Esophagus mucosa (tissue), 1 donor: ENCODE data around the gene CDK11A. TPM values are rescaled to one million over a fixed set of nuclear protein-coding genes. Genes with fewer than 3 reads are reported as not detected.
"Not testable (repeated sequence)": the region's sequence is repeated elsewhere in the genome, so short reads cannot be mapped to it uniquely, and the experiment has no call there.

ENCODE experiments used
- ATAC-seq: fragments of 200-7000 bp; cut with Tn5 transposase; one replicate; pipeline ENCODE4 v1.9.1; 2020
- total RNA-seq: library from RNA; stranded (reverse); gene quantifications from one replicate; pipeline ENCODE4 v1.2.4, GENCODE V29; 2023
- donor health status: DM: yes; HTN: yes; CAD: no.

The CDK11A gene
- total RNA-seq, 1 donor from 2014 or later, result 15.7 TPM

DNA sequence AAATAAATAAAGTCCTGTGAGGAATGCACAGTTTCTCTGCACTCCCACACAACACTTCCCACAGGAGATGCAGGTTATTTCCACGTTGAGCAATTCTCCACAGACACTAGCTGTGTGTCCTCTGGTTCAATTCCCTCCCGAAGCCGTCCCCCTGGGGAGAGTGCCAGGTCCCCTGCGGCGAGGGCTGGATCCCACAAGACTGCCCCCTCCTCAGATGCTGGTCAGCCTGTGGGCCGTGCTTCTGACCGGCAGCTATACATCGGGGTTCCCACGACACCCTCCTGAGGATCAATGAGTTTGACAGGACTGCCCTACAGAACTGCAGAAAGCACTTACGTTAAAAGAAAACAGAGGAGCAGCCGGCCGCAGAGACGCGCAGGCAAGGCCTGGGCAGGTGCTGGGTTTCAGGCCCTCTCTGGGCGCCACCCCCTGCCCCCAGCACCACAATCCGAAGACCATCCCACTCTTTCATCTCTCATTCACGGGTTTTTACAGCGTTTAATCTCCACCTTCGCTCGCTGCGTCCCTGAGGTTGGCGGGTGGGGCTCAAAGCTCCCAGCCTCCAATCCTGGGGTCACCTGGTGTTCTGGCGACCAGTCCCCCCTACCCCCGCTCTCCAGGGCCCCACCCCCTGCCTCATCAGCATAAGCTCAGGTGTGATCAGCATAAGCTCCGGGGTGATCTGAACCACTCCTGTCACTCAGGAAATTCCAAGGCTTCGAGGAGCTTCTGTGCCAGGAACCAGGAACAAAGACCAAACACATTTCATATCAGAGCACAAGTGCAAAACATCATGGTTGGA, 40.9 kb downstream of the CDK11A start:
- ATAC-seq, result no peak

DNA sequence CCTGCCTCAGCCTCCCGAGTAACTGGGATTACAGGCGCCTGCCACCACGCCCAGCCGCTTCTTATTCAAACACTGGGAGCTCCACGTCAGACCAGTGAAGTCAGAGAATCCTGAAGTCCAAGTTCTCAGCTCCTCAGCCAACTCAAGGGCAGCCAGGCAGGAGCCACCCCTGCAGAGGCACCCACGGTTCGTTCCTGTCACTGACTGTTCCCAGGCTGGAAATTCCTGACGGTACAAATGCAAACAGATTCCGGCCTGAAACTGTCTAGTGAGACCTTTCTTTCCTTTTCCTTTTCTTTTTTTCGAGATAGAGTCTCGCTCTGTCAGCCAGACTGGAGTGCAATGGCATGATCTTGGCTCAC, 43.3 kb downstream of the CDK11A start:
- ATAC-seq, result no peak

GRCh38 chr1:1680031-1680911, 43.9 kb downstream of the CDK11A start:
- peak; percentile 14 for ATAC-seq

GRCh38 chr1:1678581-1679380, 45.4 kb downstream of the CDK11A start:
- ATAC-seq, result peak; percentile 61

DNA sequence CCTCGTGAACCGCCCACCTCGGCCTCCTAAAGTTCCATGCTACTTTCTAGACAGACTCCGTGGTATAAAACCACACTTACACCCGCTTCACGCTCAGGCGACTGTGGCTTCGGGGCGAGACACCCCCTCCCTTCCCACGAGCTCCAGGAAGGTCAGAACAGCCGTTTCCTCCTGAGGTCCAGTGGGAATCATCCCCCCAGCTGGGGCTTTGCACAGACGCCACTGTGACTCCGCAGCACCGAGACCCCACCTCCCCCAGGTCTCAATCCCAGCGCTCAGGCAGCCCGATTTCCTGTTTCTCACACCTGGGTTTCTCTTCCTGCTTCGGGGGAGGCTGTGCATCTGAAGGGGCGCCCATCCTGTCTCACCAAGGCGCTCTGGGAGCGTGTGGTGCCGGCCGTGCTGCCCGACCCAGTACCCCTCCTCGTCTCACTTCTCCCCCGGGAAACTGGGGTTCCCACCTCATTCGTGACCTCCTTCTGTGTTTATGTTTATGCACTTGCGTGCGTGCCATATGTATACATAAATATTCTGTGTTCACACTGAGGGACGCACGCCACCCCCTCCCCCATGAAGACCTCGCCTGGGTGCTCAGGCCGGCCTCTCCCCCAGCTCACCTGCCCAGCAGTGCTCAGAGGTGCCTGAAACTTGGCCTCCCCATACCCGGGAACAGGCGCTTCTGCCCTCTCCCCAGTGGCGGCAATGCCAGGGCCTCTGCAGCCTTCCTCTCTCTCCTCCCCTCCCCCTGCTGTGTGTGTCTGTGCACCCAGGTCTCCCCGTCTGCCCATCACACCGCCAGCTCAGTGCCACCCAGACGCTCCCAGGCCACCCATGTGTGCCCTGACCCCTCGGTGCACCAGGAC, 46.2 kb downstream of the CDK11A start:
- ATAC-seq, result peak; percentile 6

GRCh38 chr1:1676087-1676486, 48.1 kb downstream of the CDK11A start:
- ATAC-seq, result not testable (repeated sequence)

GRCh38 chr1:1675218-1675617, 48.9 kb downstream of the CDK11A start:
- not testable (repeated sequence) for ATAC-seq

DNA sequence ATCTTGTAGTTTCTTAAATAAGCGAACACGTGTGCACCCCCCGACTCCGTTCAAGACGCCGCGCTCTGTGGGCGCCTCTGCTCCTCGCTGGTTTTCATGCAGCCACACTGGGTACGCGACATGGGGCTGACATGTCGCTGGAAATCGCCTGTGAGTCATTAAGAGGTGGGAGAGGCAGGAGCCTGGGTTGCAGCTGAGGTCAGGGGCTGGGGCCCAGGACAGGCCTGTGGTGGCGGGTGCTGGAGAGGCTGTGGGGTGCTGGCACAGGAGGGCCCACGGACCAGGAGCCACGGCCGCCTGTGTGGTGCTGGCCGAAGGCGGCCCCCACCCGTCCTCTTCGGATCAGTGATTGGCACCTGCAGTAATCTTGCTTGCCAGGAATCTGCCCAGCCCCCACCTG, 49.4 kb downstream of the CDK11A start:
- ATAC-seq, result not testable (repeated sequence)

DNA sequence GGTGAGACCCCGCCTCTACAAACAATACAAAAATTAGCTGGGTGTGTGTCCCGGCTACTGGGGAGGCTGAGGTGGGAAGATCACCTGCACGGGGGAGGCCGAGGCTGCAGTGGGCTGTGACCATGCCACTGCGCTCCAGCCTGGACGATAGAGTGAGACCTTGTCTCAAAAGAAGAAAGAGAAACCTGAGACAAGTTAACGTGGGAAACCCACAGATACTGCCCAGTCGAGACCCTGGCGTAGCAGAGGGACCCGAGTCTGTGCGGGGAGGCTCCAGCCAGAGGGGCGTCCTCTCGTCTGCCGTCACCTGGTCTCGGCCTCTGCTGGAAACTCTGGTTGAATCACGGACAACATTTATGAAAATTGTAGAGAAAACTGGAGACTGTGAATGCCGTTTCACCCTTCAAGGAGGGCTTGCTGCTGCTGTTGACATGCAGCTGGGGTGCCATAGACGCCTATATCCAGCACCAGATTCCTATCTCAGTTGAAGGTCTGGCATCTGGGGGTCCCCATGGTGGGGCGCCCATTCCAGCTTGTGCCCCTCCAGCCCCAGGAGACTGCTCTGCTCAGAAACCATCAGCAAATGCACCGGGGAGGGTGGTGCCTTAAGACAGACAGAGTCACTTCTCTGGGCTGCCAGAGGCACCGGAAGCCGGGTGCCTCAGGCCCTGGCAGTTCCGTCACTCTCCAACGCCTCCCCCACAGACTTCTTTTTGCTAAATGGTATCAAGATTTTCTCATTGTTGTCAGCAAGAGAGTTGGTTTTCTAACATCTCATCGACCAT, 51.8 kb downstream of the CDK11A start:
- no peak for ATAC-seq

- ATAC-seq, result peak; percentile 10
These were observed 52.6 kb downstream of the CDK11A start for GRCh38 chr1:1671365-1672119.

DNA sequence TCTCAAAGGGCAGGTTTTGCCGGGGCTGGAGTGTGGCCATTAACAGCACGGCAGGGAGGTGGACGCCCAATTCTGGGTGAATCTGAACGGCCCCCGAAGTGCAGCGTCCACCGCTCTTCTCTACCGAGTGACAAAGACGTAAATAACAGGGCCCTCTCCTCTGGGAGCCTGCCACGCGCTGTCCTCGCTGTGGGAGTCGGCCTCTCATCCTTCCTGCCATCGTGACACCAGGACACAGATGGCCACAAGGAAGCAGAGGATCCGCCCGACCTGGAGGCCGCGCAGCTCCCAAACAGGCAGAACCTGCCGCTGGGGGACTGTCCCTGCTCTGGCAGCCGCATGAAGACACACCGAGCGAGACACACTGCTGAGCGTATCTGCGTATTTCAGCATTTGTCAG, 53.3 kb downstream of the CDK11A start:
- peak; percentile 80 for ATAC-seq

- ATAC-seq, result no peak
These were observed 54.4 kb downstream of the CDK11A start for GRCh38 chr1:1669468-1670440.

- ATAC-seq, result no peak
These were observed 57.6 kb downstream of the CDK11A start for GRCh38 chr1:1666526-1666925.

- ATAC-seq, result no peak
These were observed 58.3 kb downstream of the CDK11A start for GRCh38 chr1:1665815-1666251.

DNA sequence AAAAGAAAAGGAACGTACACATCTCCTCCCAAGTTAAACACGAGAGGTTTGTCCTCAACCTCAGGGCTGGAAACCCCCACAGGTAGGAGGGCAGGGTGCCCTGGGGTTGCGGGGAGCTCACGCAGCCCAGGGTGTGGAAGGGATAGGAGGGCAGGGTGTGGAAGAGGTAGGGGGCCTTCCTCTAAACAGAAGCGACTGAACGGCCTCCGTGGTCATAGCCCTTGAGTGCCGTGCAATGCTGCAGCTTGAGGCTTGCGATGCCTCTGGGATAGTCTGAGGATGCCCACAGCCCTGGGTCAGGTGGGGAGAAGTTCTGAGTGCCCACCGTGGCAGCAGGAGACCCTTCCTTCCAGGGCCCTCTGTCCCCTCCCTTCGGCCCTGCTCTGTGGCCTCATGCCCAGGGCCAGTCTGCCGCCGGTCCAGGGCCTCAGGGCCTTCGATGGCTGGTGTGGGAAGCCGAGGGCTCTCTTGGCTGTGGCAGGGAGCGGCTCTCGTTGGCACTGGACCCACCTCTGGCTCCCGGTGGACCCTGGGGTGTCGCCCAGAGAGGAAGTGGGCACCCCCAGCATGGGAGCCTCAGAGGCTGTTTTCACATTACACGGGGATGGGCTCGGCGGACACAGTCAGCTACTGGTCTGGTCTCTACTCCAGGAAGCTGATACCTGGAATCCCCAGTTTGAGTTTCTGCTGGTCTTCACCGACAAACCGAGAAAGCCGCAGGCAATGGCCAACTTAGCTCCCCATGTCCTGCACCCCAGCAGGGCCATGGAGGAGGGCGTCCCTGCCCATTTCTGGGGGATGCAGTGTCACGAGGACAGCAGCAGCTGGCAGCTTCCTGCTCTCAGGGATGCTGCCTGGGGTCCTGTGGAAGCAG, 59.0 kb downstream of the CDK11A start:
- ATAC-seq, result no peak

GRCh38 chr1:1664318-1664717, 59.8 kb downstream of the CDK11A start:
- ATAC-seq, result not testable (repeated sequence)

- ATAC-seq, result peak; percentile 45
These were observed 61.2 kb downstream of the CDK11A start for GRCh38 chr1:1662830-1663560.
